ENCODE measurements around the gene SSTR5.

The SSTR5 gene

DNA sequence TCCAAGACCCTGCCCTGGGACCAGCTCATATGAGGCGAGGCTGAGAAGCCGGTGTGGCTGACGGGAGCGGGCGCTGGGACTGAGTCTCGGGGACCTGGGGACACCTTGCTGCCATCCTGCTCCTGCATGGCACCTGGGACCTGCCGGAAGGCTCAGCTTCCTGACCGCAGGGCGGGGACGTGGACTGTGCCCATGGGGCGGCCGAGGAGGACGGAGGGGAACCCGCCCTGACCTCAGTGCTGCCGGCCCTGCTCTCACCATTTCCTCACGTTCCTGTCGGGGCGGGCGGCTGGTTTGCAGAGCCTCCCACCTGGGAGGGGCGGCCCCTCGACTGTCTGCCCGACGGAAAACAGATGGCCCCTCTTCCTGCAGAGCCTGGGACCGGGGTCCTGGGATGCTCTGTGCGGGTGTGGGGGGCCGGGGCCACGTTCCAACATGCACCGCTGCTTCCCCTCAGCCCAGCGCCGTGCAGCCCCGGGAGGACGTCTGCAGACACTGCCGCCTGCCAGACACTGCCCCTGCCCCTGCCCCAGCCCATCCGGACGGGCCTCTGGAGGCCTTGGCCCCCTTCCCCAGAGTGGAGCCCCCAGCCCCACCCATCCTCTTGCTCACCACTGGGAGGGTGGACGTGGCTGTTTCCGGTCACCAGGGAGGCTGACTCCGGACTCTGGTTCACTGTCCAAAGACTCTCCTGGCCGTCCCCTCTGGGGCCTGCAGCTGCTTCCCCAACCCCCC lies 43.9 kb upstream of the SSTR5 start:
- no peak for DNase-seq (ENCODE audit: low read depth)
- no peak for TF ChIP-seq CTCF (IDR thresholded peaks at IDR 0.05; ENCODE audit: insufficient read depth, low read depth, low read length, missing control alignments)
- no peak overlapping the region for H3K4me3 ChIP-seq (ENCODE audit: low read depth, low read length)

- H3K4me3 ChIP-seq (ENCODE audit: low read depth, low read length): no peak overlapping the region
- DNase-seq (ENCODE audit: low read depth): no peak
- no peak for TF ChIP-seq CTCF (IDR thresholded peaks at IDR 0.05; ENCODE audit: insufficient read depth, low read depth, low read length, missing control alignments)
Observed at GRCh38 chr16:1029259-1029545, 43.3 kb upstream of the SSTR5 start.

DNA sequence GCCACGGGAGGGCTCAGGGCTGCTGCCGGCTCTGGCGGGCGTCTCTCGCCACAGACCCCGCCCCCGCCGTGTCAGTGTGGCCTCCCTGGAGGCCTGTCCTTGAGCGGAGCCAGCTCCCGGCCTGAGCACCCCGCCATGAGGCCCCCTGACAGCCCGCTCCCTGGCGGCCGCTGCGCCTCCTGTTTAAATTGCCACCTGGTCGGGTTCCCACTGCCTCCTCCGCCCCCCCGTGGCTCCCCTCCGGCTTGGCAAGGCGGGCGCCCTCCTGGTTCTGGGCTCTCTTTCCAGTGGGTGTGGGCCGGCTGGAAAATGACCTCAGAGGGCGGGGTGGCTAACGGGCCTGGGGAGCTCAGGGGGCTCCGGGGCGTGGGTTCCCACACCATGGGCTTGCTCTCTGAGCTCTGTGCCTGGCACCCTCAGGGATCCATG lies 42.1 kb upstream of the SSTR5 start:
- no peak for DNase-seq (ENCODE audit: low read depth)
- no peak for TF ChIP-seq CTCF (IDR thresholded peaks at IDR 0.05; ENCODE audit: insufficient read depth, low read depth, low read length, missing control alignments)

DNA sequence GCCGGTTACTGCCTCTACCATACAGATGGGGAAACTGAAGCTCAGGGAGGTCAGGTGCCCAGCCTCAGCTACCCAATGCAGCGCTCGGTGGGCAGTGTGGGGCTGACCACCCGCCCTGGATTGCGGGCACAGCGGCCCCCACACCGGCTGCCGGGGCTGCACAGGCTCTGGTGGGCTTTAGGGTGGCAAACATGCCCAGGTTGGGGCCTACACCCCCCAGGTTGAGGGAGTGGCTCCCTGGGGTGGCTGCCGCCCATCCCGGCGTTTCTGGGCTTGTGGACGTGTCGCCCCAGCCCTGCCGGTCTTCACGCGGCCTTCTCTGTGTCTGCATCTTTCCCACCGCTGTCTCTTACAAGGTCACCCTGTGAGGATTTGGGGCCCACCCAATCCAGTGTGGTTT lies 40.9 kb upstream of the SSTR5 start:
- TF ChIP-seq CTCF (IDR thresholded peaks at IDR 0.05; ENCODE audit: insufficient read depth, low read depth, low read length, missing control alignments): no peak
- no peak for DNase-seq (ENCODE audit: low read depth)
- H3K4me3 ChIP-seq (ENCODE audit: low read depth, low read length): no peak overlapping the region

More for the DNA sequence above, 42.1 kb upstream of the SSTR5 start:
- H3K4me3 ChIP-seq (ENCODE audit: low read depth, low read length): no peak overlapping the region

GRCh38 chr16:1032607-1033006 lies 39.9 kb upstream of the SSTR5 start:
- no peak for TF ChIP-seq CTCF (IDR thresholded peaks at IDR 0.05; ENCODE audit: insufficient read depth, low read depth, low read length, missing control alignments)
- DNase-seq (ENCODE audit: low read depth): no peak

DNA sequence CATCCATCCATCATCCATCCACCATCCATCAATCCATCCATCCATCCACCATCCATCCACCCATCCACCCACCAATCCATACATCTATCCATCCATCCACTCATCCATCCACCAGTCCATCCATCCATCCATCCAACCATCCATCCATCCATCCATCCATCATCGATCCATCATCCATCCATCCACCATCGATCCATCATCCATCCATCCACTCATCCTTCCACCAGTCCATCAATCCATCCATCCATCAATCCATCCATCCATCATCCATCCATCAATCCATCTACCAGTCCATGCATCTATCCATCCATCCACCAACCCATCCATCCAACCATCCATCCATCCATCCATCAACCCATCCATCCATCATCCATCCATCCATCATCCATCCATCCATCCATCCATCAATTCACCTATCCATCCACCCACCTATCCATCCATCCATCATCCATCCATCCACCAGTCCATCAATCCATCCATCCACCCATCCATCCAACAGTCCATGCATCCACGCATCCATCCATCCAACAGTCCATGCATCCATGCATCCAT lies 39.3 kb upstream of the SSTR5 start:
- no peak for DNase-seq (ENCODE audit: low read depth)
- no peak for TF ChIP-seq CTCF (IDR thresholded peaks at IDR 0.05; ENCODE audit: insufficient read depth, low read depth, low read length, missing control alignments)
- H3K4me3 ChIP-seq (ENCODE audit: low read depth, low read length): no peak overlapping the region

More at GRCh38 chr16:1032607-1033006, 39.9 kb upstream of the SSTR5 start:
- no peak overlapping the region for H3K4me3 ChIP-seq (ENCODE audit: low read depth, low read length)

Measured in GM12865 (cell line).